IPS-11a (cell line): Measurements from ENCODE around the gene ACCSL.

ENCODE experiments used
- H3K4me3 ChIP-seq: one replicate; pipeline ENCODE4 v1.5.1; 2013; ENCODE audit warnings: low read depth, low read length, control low read depth

ACCSL gene

DNA sequence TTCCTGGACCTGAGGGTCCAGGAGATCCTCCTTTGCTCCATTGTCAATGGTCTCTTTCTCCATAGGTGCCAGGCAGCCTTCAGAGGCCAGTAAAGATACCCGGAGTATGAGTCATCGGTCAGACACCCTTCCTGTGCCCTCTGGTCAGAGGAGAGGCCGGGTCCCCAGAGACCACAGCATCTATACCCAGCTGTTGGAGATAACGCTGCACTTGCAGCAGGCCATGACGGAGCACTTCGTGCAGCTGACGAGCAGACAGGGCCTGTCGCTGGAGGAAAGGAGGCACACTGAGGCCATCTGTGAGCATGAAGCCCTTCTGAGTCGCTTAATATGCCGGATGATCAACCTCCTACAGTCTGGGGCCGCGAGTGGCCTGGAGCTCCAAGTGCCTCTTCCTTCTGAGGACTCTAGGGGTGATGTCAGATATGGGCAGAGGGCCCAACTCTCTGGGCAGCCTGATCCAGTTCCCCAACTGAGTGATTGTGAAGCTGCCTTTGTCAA lies at the start of gene ACCSL:
Gene ACCSL, plus strand, starts transcription at position 51 of the 501 bp plus-strand sequence. Its CDS starts 56 bp downstream, at position 107.
- H3K4me3 ChIP-seq: no peak within 1 kb of the TSS

DNA sequence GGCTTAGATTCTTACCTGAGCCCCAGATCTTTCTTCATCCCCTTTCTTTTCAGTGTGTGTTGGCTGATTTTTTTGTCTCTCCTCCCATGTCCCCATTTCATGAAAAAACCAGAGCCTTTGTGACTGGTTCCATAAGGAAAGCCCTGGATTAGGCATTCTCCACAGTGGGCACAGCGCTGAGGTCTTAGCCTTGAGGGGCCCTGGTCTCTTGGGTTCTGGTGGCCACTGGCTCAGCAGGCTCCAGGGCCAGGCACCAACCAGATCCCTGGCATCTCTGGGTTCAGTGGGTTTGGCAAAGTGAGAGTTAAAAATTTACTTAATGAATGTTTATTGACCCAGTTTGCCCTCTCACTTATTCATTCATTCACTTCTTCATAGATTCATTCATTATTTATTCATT lies 49.5 kb upstream of the ACCSL start:
- H3K4me3 ChIP-seq: no peak overlapping the region

DNA sequence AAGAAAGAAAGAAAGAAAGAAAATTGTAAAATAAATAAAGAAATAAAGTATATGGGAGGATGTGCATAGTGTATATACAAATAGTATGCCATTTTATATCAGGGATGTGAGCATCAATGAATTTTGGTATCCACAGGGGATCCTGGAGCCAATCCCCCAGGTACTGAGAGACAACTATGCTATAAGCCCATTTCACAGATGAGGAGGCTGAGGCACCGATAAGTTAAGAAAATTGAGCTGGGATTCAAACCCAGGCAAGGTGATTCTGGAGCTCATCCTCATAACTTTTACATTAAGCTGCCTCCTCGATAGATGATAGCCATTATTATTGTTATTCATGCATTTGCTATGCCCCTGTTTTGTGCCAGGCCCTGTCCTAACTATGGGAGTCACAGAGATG lies 47.0 kb upstream of the ACCSL start:
- H3K4me3 ChIP-seq: no peak overlapping the region

GRCh38 chr11:44002191-44003093 lies 45.3 kb upstream of the ACCSL start:
- no peak overlapping the region for H3K4me3 ChIP-seq

GRCh38 chr11:44003736-44004451 lies 43.9 kb upstream of the ACCSL start:
- no peak overlapping the region for H3K4me3 ChIP-seq

DNA sequence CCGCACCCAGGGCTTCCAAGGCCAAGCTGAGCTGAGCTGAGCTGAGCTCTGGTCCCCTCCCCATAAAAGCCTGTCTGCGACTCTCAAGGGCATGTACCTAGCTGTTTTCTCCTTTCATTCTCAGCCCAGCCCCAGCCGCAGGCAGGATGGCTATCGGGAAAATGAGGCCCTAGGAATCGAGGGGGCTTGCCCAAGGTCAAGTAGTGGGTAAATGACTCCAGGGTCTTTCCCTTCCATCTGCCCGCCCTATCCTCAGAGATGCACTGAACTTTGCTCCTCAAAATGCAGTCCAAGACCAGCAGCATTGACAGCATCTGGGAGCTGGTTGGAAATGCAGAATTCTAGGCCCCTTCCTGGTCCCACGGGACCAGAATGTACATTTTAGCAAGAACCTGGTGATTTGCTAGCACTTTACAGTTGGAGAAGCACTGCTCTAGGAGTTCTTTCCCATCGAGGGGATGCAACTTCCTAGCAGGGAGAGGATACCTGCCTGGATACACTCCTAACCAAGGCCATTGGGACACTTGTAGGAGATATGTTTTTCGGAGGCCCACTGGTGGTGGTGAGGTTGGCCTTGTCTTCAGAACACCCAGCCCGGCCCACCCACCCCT lies 43.2 kb upstream of the ACCSL start:
- no peak overlapping the region for H3K4me3 ChIP-seq

DNA sequence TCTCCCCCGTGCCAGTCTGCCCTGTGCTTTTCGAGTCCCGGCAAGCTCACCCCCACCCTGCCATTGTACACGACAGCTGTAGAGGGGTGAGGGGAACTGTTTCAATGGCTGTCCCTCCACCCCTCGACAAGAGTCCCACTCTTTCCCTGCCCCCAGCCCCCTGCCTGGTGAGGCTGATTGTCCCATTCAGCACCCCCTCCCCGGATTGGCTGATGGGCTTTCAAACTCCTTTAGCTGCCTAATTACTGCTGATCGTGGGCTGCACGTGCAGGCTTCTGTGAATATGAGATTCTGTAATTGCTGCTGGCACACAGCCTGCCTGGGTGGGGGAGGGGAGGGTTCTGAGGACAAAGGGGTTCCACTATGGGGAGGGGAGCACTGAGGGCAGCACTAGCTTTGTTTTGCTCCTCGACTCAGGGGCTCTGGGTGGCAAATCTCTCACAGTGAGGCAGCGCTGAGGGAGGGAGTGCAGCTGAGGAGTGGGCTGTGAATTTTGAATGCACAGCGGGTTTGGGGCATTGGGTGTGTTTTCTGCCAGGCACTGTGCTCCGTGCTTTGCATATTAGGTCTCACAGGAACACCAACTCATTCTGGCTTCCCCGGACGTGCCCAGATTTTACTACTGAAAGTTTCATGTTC lies 42.6 kb upstream of the ACCSL start:
- no peak overlapping the region for H3K4me3 ChIP-seq

- no peak overlapping the region for H3K4me3 ChIP-seq
Observed at GRCh38 chr11:44005956-44006355, 41.8 kb upstream of the ACCSL start.

DNA sequence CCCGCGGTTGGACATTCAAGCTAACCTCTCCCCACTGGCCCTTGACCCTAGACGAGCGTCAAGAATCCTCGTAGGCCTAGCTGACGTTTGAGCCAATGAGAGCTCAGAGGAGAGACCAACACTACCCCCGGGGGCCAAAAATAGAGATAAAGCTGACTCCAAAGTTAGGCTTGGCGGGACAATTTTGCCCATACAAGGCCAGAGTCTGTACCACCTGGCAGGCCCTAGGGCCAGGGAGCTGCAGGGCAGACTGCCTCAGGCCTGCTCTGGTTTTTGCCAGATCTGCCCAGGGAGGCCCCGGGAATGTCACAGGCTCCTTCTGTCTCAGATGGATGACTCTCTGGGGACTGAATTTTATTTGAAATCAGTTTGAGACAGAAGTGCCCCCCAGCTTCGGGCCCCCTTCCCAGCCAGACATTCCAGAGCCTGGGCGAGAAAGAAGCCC lies 40.8 kb upstream of the ACCSL start:
- H3K4me3 ChIP-seq: no peak overlapping the region

- H3K4me3 ChIP-seq: no peak overlapping the region
Observed at GRCh38 chr11:44007481-44008087, 40.2 kb upstream of the ACCSL start.

DNA sequence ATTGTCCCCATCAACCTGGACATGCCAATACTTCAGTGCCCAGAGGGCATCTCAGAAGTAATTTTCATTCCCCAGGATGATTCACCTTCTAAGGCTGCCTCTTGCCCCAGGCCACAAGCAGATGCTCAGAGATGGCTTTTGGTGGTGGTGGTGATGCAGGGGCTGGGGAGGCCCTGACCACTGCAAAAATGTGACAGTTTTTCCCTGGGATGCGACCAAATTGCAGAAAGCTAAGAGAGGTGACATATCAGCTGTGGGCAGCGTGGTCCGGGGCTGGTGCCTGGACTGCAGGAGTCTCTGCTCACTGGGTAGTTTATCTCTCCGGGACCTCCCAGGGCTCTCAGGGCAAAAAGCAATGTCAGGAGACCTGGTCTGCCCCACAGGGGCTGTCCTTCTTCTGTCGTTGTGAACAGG lies 39.7 kb upstream of the ACCSL start:
- no peak overlapping the region for H3K4me3 ChIP-seq

GRCh38 chr11:44008698-44009097 lies 39.1 kb upstream of the ACCSL start:
- H3K4me3 ChIP-seq: no peak overlapping the region

DNA sequence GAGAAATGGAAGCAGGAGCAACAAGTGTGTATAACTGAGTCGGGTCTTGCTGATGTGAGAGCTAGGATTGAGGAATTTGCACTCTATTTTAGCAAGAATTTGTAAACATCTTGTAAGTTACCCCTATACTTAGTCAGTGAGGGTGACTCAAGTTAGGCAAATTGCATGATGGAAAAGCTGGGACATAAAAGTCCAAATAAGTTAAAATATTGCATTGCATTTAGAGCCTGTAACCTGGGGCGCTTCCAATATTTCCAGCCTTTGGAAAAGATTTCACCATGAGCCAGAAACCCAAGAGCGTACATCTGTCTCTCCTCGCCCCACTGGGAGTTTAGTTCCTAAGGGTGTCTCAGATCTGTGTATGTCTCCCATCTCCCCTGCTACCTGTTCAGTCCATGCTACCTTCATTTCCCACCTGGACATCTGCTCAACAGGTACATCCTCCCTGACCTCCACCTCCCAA lies 37.0 kb upstream of the ACCSL start:
- no peak overlapping the region for H3K4me3 ChIP-seq

DNA sequence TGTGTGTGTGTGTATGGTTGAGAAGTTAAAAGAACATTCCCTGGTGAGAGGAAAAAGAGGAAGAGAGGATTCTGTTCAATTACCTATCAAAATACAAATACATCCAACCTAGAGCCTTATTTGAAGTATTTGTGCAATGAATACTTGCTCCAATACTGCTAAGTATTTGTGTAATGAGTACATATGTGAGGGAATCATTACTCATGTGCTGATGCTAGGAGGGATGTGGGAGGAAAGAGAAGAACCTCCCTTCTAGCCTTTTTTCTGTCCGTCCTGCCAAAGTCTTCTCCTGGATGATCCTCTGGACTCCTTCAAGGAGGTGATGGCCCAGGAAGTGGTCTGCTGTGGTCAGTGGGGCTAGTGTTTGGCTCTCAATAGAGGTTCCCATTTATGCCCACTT lies 36.0 kb upstream of the ACCSL start:
- no peak overlapping the region for H3K4me3 ChIP-seq

DNA sequence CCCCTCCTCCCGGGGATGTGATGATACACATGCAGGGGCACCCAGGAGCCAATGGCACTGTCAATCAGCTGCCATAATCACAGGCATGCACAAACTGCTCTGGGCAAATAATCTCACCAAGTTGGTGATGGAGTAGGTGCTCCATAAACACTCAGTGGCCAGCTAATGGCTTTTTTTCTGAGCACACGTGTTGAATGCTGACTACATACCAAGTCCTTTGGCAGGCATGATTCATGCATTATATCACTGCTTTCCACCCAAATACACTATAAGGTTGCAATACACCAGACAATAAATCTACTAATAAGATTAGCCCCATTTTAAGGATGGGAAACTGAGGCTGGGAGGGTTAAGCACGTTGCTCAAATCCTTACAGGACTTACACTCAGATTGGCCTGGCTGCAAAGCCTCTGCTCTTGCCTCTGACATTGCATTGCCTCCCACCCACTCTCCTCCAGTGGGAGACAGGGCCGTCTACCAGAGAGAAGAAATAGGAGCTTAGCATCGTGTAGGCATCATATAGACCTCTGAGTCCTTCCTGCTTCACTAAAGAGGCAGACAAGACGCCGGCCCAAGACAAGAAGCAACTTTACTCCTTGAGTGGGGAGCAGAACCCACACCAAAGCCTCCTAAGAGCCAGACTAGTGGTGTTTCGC lies 32.7 kb upstream of the ACCSL start:
- H3K4me3 ChIP-seq: no peak overlapping the region

- no peak overlapping the region for H3K4me3 ChIP-seq
Observed at GRCh38 chr11:44015624-44016007, 32.2 kb upstream of the ACCSL start.

- H3K4me3 ChIP-seq: no peak overlapping the region
Observed at GRCh38 chr11:44016131-44016530, 31.6 kb upstream of the ACCSL start.

GRCh38 chr11:44016546-44017442 lies 31.0 kb upstream of the ACCSL start:
- no peak overlapping the region for H3K4me3 ChIP-seq
